HepG2 (cell line): ENCODE measurements around the gene DPEP3. TPM values are rescaled to one million over a fixed set of nuclear protein-coding genes. Genes with fewer than 3 reads are reported as not detected.

Experiments
- HINFP ChIP-seq: sonication (generic); formaldehyde crosslinking; IDR thresholded peaks from 2 replicates; pipeline ENCODE4 v1.4.0; 2020; ENCODE audit warnings: low read depth, mild to moderate bottlenecking, missing genetic modification reagents
- MXD1 ChIP-seq: sonication (generic); formaldehyde crosslinking; IDR thresholded peaks from 2 replicates; pipeline ENCODE4 v1.4.0; 2020; ENCODE audit warnings: mild to moderate bottlenecking, missing genetic modification reagents
- NR2C2 ChIP-seq: sonication (generic); formaldehyde crosslinking; IDR thresholded peaks from 2 replicates; pipeline ENCODE4 v1.4.0; 2020; ENCODE audit warnings: missing genetic modification reagents, mild to moderate bottlenecking, moderate library complexity, borderline replicate concordance
- REST ChIP-seq, 2 experiments: IDR thresholded peaks; 2 replicates each; pipeline ENCODE4 v1.6.1; 2011 to 2012; ENCODE audit warnings: low read length in 2 of 2, borderline replicate concordance in 1 of 2, low read depth in 1 of 2, mild to moderate bottlenecking in 1 of 2, moderate library complexity in 1 of 2
- ZBTB20 ChIP-seq: sonication (generic); formaldehyde crosslinking; IDR thresholded peaks from 2 replicates; pipeline ENCODE4 v1.8.1; 2023; ENCODE audit warnings: missing genetic modification reagents, low read depth, mild to moderate bottlenecking, borderline replicate concordance
- ZFX ChIP-seq: sonication (generic); formaldehyde crosslinking; IDR thresholded peaks from 2 replicates; pipeline ENCODE4 v1.4.0; 2020; ENCODE audit warnings: mild to moderate bottlenecking, low read depth, missing genetic modification reagents, moderate library complexity
- ZNF503 ChIP-seq: sonication (generic); formaldehyde crosslinking; IDR thresholded peaks from 2 replicates; pipeline ENCODE4 v1.4.0; 2020; ENCODE audit warnings: missing genetic modification reagents
- ZNF784 ChIP-seq: sonication (generic); formaldehyde crosslinking; IDR thresholded peaks from 2 replicates; pipeline ENCODE4 v1.5.1; 2020; ENCODE audit warnings: missing genetic modification reagents, mild to moderate bottlenecking, borderline replicate concordance
- polyA plus RNA-seq, 8 experiments: library from polyadenylated mRNA; depleted of rRNA in 3 of 8; stranded (reverse) in 7 of 8; unstranded in 1 of 8; fragments of >200 nt; fragmentation: Illumina TruSeq in 4 of 8; extraction: Trizol in 4 of 8; gene quantifications; 2 replicates each; pipeline versions ENCODE4 v1.2.1 to v1.2.3, GENCODE V29; 2011 to 2016; ENCODE audit warnings: low read depth in 4 of 8, missing spikeins in 1 of 8, mixed read lengths in 1 of 8; ENCODE audit not compliant: insufficient read depth in 1 of 8
- total RNA-seq, 5 experiments: library from RNA; depleted of rRNA; stranded (reverse); fragments of >200 nt; fragmentation: Illumina TruSeq; extraction: Trizol; gene quantifications; 2 replicates each; pipeline ENCODE4 v1.2.3, GENCODE V29; 2016; ENCODE audit warnings: low read depth in 1 of 5
- TF ChIP-seq, protein P1 (sequence below): sonication (generic); formaldehyde crosslinking; IDR thresholded peaks from 2 replicates; pipeline ENCODE4 v1.4.0; 2020; ENCODE audit warnings: missing genetic modification reagents
- TF ChIP-seq, protein P2 (sequence below): sonication (generic); formaldehyde crosslinking; IDR thresholded peaks from 2 replicates; pipeline ENCODE4 v1.9.0; 2021; ENCODE audit warnings: missing genetic modification reagents, borderline replicate concordance

DPEP3 gene
- total and polyA plus RNA-seq, 2 of the 13 experiments (the other 11 are each of a cell fraction or from before 2014, with no cell fraction given), result not detected

- TF ChIP-seq NR2C2 (CRISPR knock-in tag) (no peak), ZBTB20 (CRISPR knock-in tag) (no peak), HINFP (CRISPR knock-in tag) (no peak), ZNF784 (CRISPR knock-in tag) (no peak; the same call in 1 of the 2 replicates), ZFX (CRISPR knock-in tag) (peak; percentile 35; the same call in 1 of the 2 replicates), ZNF503 (CRISPR knock-in tag) (no peak), REST (IDR thresholded peaks at IDR 0.05; ENCODE audit: borderline replicate concordance in 1 of 2, low read depth in 1 of 2, low read length in 2 of 2) (no peak), MXD1 (CRISPR knock-in tag) (no peak)
- TF ChIP-seq, protein P1, sequence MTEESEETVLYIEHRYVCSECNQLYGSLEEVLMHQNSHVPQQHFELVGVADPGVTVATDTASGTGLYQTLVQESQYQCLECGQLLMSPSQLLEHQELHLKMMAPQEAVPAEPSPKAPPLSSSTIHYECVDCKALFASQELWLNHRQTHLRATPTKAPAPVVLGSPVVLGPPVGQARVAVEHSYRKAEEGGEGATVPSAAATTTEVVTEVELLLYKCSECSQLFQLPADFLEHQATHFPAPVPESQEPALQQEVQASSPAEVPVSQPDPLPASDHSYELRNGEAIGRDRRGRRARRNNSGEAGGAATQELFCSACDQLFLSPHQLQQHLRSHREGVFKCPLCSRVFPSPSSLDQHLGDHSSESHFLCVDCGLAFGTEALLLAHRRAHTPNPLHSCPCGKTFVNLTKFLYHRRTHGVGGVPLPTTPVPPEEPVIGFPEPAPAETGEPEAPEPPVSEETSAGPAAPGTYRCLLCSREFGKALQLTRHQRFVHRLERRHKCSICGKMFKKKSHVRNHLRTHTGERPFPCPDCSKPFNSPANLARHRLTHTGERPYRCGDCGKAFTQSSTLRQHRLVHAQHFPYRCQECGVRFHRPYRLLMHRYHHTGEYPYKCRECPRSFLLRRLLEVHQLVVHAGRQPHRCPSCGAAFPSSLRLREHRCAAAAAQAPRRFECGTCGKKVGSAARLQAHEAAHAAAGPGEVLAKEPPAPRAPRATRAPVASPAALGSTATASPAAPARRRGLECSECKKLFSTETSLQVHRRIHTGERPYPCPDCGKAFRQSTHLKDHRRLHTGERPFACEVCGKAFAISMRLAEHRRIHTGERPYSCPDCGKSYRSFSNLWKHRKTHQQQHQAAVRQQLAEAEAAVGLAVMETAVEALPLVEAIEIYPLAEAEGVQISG (CRISPR knock-in tag), result no peak
- TF ChIP-seq, protein P2, sequence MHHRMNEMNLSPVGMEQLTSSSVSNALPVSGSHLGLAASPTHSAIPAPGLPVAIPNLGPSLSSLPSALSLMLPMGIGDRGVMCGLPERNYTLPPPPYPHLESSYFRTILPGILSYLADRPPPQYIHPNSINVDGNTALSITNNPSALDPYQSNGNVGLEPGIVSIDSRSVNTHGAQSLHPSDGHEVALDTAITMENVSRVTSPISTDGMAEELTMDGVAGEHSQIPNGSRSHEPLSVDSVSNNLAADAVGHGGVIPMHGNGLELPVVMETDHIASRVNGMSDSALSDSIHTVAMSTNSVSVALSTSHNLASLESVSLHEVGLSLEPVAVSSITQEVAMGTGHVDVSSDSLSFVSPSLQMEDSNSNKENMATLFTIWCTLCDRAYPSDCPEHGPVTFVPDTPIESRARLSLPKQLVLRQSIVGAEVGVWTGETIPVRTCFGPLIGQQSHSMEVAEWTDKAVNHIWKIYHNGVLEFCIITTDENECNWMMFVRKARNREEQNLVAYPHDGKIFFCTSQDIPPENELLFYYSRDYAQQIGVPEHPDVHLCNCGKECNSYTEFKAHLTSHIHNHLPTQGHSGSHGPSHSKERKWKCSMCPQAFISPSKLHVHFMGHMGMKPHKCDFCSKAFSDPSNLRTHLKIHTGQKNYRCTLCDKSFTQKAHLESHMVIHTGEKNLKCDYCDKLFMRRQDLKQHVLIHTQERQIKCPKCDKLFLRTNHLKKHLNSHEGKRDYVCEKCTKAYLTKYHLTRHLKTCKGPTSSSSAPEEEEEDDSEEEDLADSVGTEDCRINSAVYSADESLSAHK (CRISPR knock-in tag), result no peak
These were observed 40.5 kb downstream of the DPEP3 start (continued) for GRCh38 chr16:67939507-67940445.
